ENCODE data around the gene KLK5.

Gene KLK5

DNA sequence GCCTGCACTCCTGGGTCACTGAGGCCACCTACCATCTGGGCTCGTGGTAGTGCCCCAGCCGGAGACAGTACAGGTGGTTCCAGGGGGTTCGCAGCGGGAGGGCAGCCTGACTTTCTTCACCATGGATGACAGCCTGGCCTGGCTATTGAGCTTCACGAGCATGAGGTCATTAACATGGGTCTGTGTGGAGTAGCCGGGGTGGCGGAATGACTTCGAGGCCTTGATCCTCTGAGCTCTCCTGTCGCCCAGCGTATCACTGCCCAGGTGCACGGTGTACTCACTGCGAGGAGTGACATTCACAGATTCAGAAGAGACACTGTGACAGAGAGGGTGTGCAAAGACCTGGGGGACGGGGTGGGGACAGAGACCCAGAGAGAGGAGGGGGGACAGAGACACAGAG is 27.4 kb upstream of the KLK5 start:
- no peak for DNase-seq (ENCODE audit: low read depth)
- no peak for TF ChIP-seq CTCF (IDR thresholded peaks at IDR 0.05; ENCODE audit: control insufficient read depth, insufficient read depth, low read depth, low read length, missing control alignments)

GRCh38 chr19:50979758-50980157 is 26.9 kb upstream of the KLK5 start:
- no peak for DNase-seq (ENCODE audit: low read depth)
- no peak for TF ChIP-seq CTCF (IDR thresholded peaks at IDR 0.05; ENCODE audit: control insufficient read depth, insufficient read depth, low read depth, low read length, missing control alignments)
- H3K4me3 ChIP-seq (ENCODE audit: control insufficient read depth, low read depth, low read length) = no peak overlapping the region

More for the DNA sequence above, 27.4 kb upstream of the KLK5 start:
- H3K4me3 ChIP-seq (ENCODE audit: control insufficient read depth, low read depth, low read length) = no peak overlapping the region

DNA sequence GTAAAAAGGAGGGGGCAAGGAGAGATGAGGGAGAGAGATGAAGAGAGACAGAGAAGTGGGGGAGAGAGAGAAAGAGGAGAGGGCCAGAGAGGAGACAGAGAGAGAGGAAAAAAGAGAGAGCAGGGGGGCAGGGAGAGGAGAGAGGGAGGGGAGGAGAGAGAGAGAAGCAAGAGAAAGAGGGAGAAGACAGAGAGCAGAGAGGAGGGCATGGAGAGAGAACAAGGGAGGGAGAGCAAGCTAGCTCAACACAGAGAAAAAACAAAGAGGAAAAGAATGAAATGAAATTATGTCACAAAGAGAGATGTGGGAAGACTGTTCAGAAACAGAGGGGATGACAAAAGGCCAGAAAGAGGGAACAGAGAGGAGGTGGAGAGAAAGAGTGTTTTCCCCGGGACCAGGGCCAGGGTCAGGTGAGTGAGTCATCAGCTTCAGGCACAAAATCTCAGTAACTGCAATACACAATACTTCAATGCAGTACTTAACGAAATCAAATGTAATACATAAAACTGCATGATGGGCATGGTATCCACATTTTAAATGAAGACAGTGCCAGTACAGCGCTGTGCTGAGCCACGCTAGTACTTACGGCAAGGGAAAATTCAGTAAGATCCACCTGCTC is 26.0 kb upstream of the KLK5 start:
- no peak overlapping the region for H3K4me3 ChIP-seq (ENCODE audit: control insufficient read depth, low read depth, low read length)
- no peak for DNase-seq (ENCODE audit: low read depth)
- no peak for TF ChIP-seq CTCF (IDR thresholded peaks at IDR 0.05; ENCODE audit: control insufficient read depth, insufficient read depth, low read depth, low read length, missing control alignments)

DNA sequence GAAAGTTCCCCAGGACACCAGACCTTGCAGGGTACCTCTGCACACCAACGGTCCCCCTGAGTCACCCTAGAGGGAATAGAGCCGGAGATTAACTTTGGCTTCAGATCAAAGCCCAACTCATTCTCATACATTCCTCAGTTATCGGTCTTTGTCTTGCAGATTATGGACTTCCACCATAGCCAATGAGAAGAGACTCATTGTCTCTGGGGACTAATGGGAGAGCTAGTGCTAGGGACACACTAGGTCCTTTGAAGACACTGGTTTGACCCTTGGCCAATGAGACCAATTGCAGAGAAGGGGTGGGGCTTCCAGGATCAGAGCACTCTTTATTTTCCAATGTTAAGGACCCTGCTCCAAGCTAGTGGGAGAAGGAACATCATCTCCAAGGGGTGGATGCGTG is 24.8 kb upstream of the KLK5 start:
- no peak for DNase-seq (ENCODE audit: low read depth)
- H3K4me3 ChIP-seq (ENCODE audit: control insufficient read depth, low read depth, low read length) = no peak overlapping the region
- TF ChIP-seq CTCF (IDR thresholded peaks at IDR 0.05; ENCODE audit: control insufficient read depth, insufficient read depth, low read depth, low read length, missing control alignments) = no peak

- TF ChIP-seq CTCF (IDR thresholded peaks at IDR 0.05; ENCODE audit: control insufficient read depth, insufficient read depth, low read depth, low read length, missing control alignments) = no peak
- no peak for DNase-seq (ENCODE audit: low read depth)
- H3K4me3 ChIP-seq (ENCODE audit: control insufficient read depth, low read depth, low read length) = no peak overlapping the region
Observed at GRCh38 chr19:50975766-50976165, 22.9 kb upstream of the KLK5 start.

DNA sequence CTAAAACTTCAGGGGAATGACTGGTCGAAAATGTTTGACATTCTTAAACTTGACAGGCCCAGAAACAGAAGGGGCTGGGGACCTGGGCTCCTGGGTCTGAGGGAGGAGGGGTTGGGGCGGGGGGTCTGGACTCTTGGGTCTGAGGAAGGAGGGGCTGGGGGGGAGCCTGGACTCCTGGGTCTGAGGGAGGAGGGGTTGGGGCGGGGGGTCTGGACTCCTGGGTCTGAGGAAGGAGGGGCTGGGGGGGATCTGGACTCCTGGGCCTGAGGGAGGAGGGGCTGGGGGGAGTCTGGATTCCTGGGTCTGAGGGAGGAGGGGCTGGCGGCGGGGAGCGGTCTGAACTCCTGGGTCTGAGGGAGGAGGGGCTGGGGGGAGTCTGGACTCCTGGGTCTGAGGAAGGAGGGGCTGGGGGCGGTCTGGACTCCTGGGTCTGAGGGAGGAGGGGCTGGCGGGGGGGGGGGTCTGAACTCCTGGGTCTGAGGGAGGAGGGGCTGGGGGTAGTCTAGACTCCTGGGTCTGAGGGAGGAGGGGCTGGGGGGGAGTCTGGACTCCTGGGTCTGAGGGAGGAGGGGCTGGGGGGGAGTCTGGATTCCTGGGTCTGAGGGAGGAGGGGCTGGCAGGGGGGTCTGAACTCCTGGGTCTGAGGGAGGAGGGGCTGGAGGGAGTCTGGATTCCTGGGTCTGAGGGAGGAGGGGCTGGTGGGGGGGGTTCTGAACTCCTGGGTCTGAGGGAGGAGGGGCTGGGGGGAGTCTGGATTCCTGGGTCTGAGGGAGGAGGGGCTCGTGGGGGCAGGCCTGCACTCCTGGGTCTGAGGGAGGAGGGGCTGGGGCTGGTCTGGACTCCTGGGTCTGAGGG is 22.1 kb upstream of the KLK5 start:
- no peak for TF ChIP-seq CTCF (IDR thresholded peaks at IDR 0.05; ENCODE audit: control insufficient read depth, insufficient read depth, low read depth, low read length, missing control alignments)
- no peak overlapping the region for H3K4me3 ChIP-seq (ENCODE audit: control insufficient read depth, low read depth, low read length)
- no peak for DNase-seq (ENCODE audit: low read depth)
